PC-3 (cell line): ENCODE results near the gene MGA.

Experiments used
- CTCF ChIP-seq: fragments of 300-600 bp; sonication (generic); conservative IDR thresholded peaks from 2 replicates; pipeline ENCODE4 v1.5.1; 2017; ENCODE audit warnings: antibody characterized with exemption, low read depth, mild to moderate bottlenecking, low read length
- EZH2 ChIP-seq: fragments of 300-600 bp; sonication (generic); IDR thresholded peaks from one replicate; pipeline ENCODE4 v1.6.1; 2017; ENCODE audit warnings: antibody characterized with exemption, mild to moderate bottlenecking, low read length; ENCODE audit not compliant: unreplicated experiment
- EZH2phosphoT487 ChIP-seq: fragments of 300-600 bp; sonication (generic); IDR thresholded peaks from 2 replicates; pipeline ENCODE4 v1.6.1; 2018; ENCODE audit warnings: mild to moderate bottlenecking, antibody characterized with exemption, low read length, borderline replicate concordance

DNA sequence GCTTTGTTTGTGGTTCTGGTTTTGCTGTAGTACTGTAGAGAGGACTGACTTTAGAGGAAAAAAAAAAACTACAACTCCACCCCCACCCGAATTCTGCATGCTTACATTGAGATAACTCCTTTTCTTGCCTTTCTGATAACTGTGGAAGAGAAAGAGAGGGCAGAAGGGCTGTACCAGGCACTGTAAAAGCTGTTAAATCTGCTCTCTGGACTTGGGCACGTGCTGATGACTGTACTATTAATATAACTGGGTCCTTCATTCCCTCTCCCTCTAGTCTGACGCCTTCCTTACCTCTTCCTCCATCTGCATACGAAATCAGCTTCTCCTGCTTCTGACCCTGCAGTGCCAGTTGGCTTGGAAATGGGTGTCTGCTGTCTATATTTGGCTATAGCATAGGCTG lies 129.0 kb downstream of the MGA start:
- TF ChIP-seq CTCF (no peak), EZH2phosphoT487 (no peak), EZH2 (no peak)
